Trophoblast cell (in vitro differentiated cells and primary cell): ENCODE data around the gene CPXM2.

Experiments used
- DNase-seq, 2 donors: peaks; one replicate each; pipeline ENCODE4 v3.0.0-alpha.2; 2016
- H2AFZ ChIP-seq: 2 replicates; pipeline ENCODE4 v1.6.1; 2013; ENCODE audit warnings: low read length, moderate library complexity, mild to moderate bottlenecking; ENCODE audit not compliant: insufficient read depth, poor library complexity
- H2AK5ac ChIP-seq: 2 replicates; pipeline ENCODE4 v1.6.1; 2013; ENCODE audit warnings: mild to moderate bottlenecking, low read length
- H2BK120ac ChIP-seq: 2 replicates; pipeline ENCODE4 v1.6.1; 2013; ENCODE audit warnings: low read length, mild to moderate bottlenecking, moderate library complexity; ENCODE audit not compliant: insufficient read depth, poor library complexity
- H2BK12ac ChIP-seq: 2 replicates; pipeline ENCODE4 v1.6.1; 2013; ENCODE audit warnings: mild to moderate bottlenecking, low read length, moderate library complexity
- H2BK5ac ChIP-seq: 2 replicates; pipeline ENCODE4 v1.6.1; 2013; ENCODE audit warnings: low read length, low read depth, moderate library complexity, mild to moderate bottlenecking; ENCODE audit not compliant: poor library complexity
- H3K14ac ChIP-seq: 2 replicates; pipeline ENCODE4 v1.6.1; 2013; ENCODE audit warnings: mild to moderate bottlenecking, low read length
- H3K18ac ChIP-seq: 2 replicates; pipeline ENCODE4 v1.6.1; 2013; ENCODE audit warnings: mild to moderate bottlenecking, low read length
- H3K23ac ChIP-seq: 2 replicates; pipeline ENCODE4 v1.6.1; 2013; ENCODE audit warnings: low read length
- H3K27ac ChIP-seq: 2 replicates; pipeline ENCODE4 v1.5.1; 2013; ENCODE audit warnings: low read depth, mild to moderate bottlenecking, inconsistent platforms, low read length, moderate library complexity
- H3K27me3 ChIP-seq: 2 replicates; pipeline ENCODE4 v1.6.1; 2013; ENCODE audit warnings: inconsistent platforms, mild to moderate bottlenecking, low read length, moderate library complexity; ENCODE audit not compliant: insufficient read depth
- H3K36me3 ChIP-seq, 2 experiments: 1 replicate in 1 of 2; 2 replicates in 1 of 2; pipeline ENCODE4 v1.6.1; 2013; ENCODE audit warnings: low read length in 2 of 2, mild to moderate bottlenecking in 2 of 2, moderate library complexity in 1 of 2; ENCODE audit not compliant: insufficient read depth in 2 of 2, control insufficient read depth in 1 of 2
- H3K4ac ChIP-seq: 2 replicates; pipeline ENCODE4 v1.6.1; 2013; ENCODE audit warnings: low read depth, mild to moderate bottlenecking, low read length, moderate library complexity
- H3K4me1 ChIP-seq, 2 experiments: 1 replicate in 1 of 2; 2 replicates in 1 of 2; pipeline ENCODE4 v1.6.1; 2013; ENCODE audit warnings: low read length in 2 of 2, mild to moderate bottlenecking in 2 of 2, moderate library complexity in 1 of 2; ENCODE audit not compliant: insufficient read depth in 2 of 2, control insufficient read depth in 1 of 2
- H3K4me2 ChIP-seq: 2 replicates; pipeline ENCODE4 v1.6.1; 2013; ENCODE audit warnings: inconsistent platforms, mild to moderate bottlenecking, low read length, moderate library complexity
- H3K4me3 ChIP-seq: 2 replicates; pipeline ENCODE4 v1.5.1; 2013; ENCODE audit warnings: mild to moderate bottlenecking, low read depth, low read length, inconsistent platforms
- H3K79me1 ChIP-seq: one replicate; pipeline ENCODE4 v1.6.1; 2013; ENCODE audit warnings: low read length
- H3K79me2 ChIP-seq: 2 replicates; pipeline ENCODE4 v1.6.1; 2013; ENCODE audit warnings: low read length, mild to moderate bottlenecking; ENCODE audit not compliant: control insufficient read depth, insufficient read depth, poor library complexity
- H3K9ac ChIP-seq: 2 replicates; pipeline ENCODE4 v1.6.1; 2013; ENCODE audit warnings: mild to moderate bottlenecking, low read length
- H3K9me3 ChIP-seq: 2 replicates; pipeline ENCODE4 v1.6.1; 2013; ENCODE audit warnings: low read depth, mild to moderate bottlenecking, control low read depth, inconsistent platforms, low read length; ENCODE audit not compliant: insufficient read depth
- H4K12ac ChIP-seq: 2 replicates; pipeline ENCODE4 v1.6.1; 2013; ENCODE audit warnings: low read depth, mild to moderate bottlenecking, low read length, moderate library complexity
- H4K8ac ChIP-seq: 2 replicates; pipeline ENCODE4 v1.6.1; 2013; ENCODE audit warnings: low read depth, mild to moderate bottlenecking, low read length, moderate library complexity
- H4K91ac ChIP-seq: one replicate; pipeline ENCODE4 v1.6.1; 2013; ENCODE audit warnings: low read depth, mild to moderate bottlenecking, low read length, moderate library complexity
- WGBS: extraction: QIAGEN DNeasy Blood & Tissue Kit; methylation state at CpG from one replicate; pipeline ENCODE4 v1.1.7; 2013; ENCODE audit warnings: missing lambda C conversion rate; ENCODE audit not compliant: insufficient read length, insufficient coverage; ENCODE audit errors: extremely low coverage; 5-methylcytosine and 5-hydroxymethylcytosine counted together

Gene CPXM2

DNA sequence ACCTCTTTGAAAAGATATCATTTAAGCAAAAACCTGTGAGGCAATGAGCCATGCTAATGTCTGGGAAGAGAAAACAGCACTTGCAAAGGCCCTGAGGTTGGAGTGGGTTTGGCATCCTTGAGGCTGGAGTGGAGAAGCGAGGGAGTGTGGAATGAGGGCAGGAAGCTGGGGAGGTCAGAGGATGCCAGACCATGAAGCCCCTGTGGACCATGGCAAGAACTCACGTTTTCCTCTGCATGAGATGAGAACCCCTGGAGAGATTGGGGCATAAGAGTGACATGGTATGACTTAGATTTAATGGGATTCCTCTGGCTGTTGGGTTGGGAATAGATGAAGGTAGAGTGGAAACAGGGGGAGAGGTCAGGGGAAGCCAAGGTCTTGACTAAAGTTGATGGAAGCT, 176.1 kb downstream of the CPXM2 start:
- Histone ChIP-seq H3K18ac (no peak overlapping the region), H3K4me3 (no peak overlapping the region), H3K9ac (no peak overlapping the region), H3K27ac (no peak overlapping the region), H2AK5ac (no peak overlapping the region), H3K27me3 (no peaks in the 10 kb centered on the region), H4K8ac (no peak overlapping the region), H2BK5ac (no peak overlapping the region), H3K4me1 (no peaks in the 10 kb centered on the region), H2BK12ac (no peak overlapping the region), H3K4me2 (no peak overlapping the region), H3K36me3 (no peaks in the 10 kb centered on the region), H2BK120ac (no peak overlapping the region), H3K23ac (no peak overlapping the region), H3K79me1 (no peaks in the 10 kb centered on the region), H4K91ac (no peak overlapping the region), H3K4ac (no peak overlapping the region), H2AFZ (no peak overlapping the region), H3K14ac (no peak overlapping the region), H3K9me3 (peaks cover 9% of the 10 kb centered on the region), H3K79me2 (no peaks in the 10 kb centered on the region), H4K12ac (no peak overlapping the region)
- DNase-seq = no peak
- no CpG with 5 or more reads among the region's 2 CpGs for WGBS

GRCh38 chr10:123706236-123706635, 185.4 kb downstream of the CPXM2 start:
- H2AFZ ChIP-seq = no peak overlapping the region
- no peak overlapping the region for H3K14ac ChIP-seq
- no peaks in the 10 kb centered on the region for H3K36me3 ChIP-seq
- no peaks in the 10 kb centered on the region for H3K79me1 ChIP-seq
- H4K8ac ChIP-seq = no peak overlapping the region
- H3K4me1 ChIP-seq = no peaks in the 10 kb centered on the region
- no peak overlapping the region for H2AK5ac ChIP-seq
- WGBS = no CpG with 5 or more reads among the region's 4 CpGs
- no peak overlapping the region for H3K9ac ChIP-seq
- H3K9me3 ChIP-seq = no peaks in the 10 kb centered on the region
- no peak overlapping the region for H3K4ac ChIP-seq
- H3K79me2 ChIP-seq = no peaks in the 10 kb centered on the region
- no peak overlapping the region for H4K91ac ChIP-seq
- no peak overlapping the region for H3K23ac ChIP-seq
- H3K18ac ChIP-seq = no peak overlapping the region
- no peak overlapping the region for H2BK12ac ChIP-seq
- H2BK5ac ChIP-seq = no peak overlapping the region
- H3K4me2 ChIP-seq = no peak overlapping the region
- no peaks in the 10 kb centered on the region for H3K27me3 ChIP-seq
- no peak for DNase-seq
- no peak overlapping the region for H3K27ac ChIP-seq
- no peak overlapping the region for H3K4me3 ChIP-seq
- H4K12ac ChIP-seq = no peak overlapping the region
- H2BK120ac ChIP-seq = no peak overlapping the region

DNA sequence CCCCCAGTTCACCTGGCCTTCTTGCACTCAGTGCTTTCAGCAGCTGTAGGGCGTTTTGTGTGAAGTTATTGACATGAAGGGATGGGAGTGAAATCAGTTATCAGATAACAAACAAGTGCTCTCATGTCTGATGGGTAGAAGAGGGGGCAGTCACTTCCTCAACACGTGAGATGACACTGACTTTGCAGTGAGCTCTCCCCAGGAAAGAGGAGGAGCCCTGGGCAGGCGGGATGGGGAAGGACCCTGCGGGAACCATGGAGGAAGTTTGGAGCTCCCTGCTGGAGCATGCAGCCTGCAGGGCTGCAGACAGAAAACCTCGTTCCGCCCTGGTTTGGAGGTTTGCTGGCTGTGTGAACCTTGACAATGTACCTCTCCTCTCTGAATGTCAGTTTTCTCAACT, 186.8 kb downstream of the CPXM2 start:
- Histone ChIP-seq H2AFZ (no peak overlapping the region), H2BK12ac (no peak overlapping the region), H2AK5ac (no peak overlapping the region), H3K23ac (no peak overlapping the region), H3K79me1 (no peaks in the 10 kb centered on the region), H4K8ac (no peak overlapping the region), H3K4ac (no peak overlapping the region), H3K27ac (no peak overlapping the region), H3K4me2 (no peak overlapping the region), H3K14ac (no peak overlapping the region), H3K79me2 (no peaks in the 10 kb centered on the region), H4K12ac (no peak overlapping the region), H3K9me3 (no peaks in the 10 kb centered on the region), H3K9ac (no peak overlapping the region), H3K36me3 (no peaks in the 10 kb centered on the region), H3K27me3 (no peaks in the 10 kb centered on the region), H3K18ac (no peak overlapping the region), H2BK120ac (no peak overlapping the region), H2BK5ac (no peak overlapping the region), H3K4me3 (no peak overlapping the region), H3K4me1 (no peaks in the 10 kb centered on the region), H4K91ac (no peak overlapping the region)
- WGBS = no CpG with 5 or more reads among the region's 6 CpGs
- DNase-seq = no peak

GRCh38 chr10:123704076-123704475, 187.5 kb downstream of the CPXM2 start:
- WGBS = no CpG with 5 or more reads among the region's 8 CpGs
- Histone ChIP-seq H2AK5ac (no peak overlapping the region), H3K23ac (no peak overlapping the region), H2BK5ac (no peak overlapping the region), H2BK120ac (no peak overlapping the region), H3K27me3 (no peaks in the 10 kb centered on the region), H4K8ac (no peak overlapping the region), H3K4ac (no peak overlapping the region), H4K12ac (no peak overlapping the region), H3K18ac (no peak overlapping the region), H3K79me2 (no peaks in the 10 kb centered on the region), H3K79me1 (no peaks in the 10 kb centered on the region), H3K14ac (no peak overlapping the region), H3K27ac (no peak overlapping the region), H2BK12ac (no peak overlapping the region), H3K36me3 (no peaks in the 10 kb centered on the region), H3K4me3 (no peak overlapping the region), H3K4me1 (no peaks in the 10 kb centered on the region), H4K91ac (no peak overlapping the region), H3K4me2 (no peak overlapping the region), H2AFZ (no peak overlapping the region), H3K9ac (no peak overlapping the region), H3K9me3 (no peaks in the 10 kb centered on the region)
- DNase-seq = no peak
